GM12892 (cell line): ENCODE results near the gene SFRP2.

Experiments used
- POLR2A ChIP-seq: IDR thresholded peaks from 2 replicates; pipeline ENCODE4 v1.6.1; 2011; ENCODE audit warnings: low read depth, low read length, control low read depth
- TAF1 ChIP-seq: IDR thresholded peaks from 2 replicates; pipeline ENCODE4 v1.6.1; 2011; ENCODE audit warnings: low read depth, mild to moderate bottlenecking, control low read depth, low read length, borderline replicate concordance

DNA sequence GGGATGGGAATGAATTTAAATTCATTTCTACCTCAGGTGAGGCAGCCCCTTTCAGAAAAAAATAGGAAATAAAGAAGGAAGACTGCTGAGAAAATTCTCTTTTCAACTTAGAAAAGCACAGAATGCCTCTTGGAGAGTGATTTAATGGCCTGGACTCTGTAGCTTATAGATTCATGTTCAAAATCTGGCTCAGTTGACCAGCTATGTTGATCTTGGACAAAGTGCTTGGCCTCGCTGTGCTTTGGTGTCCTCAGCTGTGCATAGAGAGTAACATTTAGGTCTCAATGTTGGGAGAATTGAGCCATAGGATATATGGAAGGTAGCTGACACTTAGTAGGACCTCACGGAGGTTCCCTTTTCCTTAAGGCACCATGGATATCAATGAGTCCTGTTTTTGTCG, 49.7 kb upstream of the SFRP2 start:
- TF ChIP-seq TAF1 (no peak), POLR2A (no peak)
